Measurements from ENCODE around the gene CCDC116.
"Not testable (repeated sequence)": the region's sequence is repeated elsewhere in the genome, so short reads cannot be mapped to it uniquely, and the experiment has no call there.

The CCDC116 gene

DNA sequence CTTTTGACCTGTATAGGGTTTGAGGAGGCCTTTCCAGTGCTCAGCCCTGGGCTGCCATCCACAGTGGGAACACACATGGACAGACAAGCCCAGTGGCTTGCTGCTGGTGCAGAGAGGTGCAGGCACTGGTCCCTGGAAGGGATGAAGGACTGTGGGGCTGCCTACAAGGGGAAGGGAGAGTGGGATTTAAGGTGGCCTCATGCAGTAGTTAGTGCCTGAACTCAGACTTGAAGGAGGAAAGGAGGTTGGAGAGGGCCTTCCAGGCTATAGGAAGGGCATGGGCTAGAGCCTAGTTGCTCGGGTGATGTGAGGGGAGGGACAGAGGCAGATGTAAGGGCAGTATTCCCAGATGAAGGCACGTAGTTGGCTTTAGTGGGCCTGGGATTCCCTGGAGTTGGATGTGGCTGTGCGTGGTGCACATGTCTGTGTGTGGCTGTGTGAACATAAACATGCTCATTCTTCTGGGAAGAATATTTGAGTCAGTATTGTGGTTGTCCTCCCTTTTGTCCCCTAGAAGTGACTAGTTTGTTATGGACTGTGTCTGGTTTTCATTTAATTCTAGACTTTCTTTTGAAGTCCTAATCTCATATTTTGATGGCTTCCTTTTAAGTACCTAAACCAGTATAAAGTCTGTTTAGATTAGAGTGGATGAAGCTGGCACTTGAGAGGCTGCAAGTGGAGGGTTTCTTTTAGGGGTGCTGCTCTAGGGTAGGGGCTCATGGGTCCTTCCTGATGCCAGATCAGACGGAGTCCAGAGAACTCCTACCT lies 21.2 kb upstream of the CCDC116 start:
- DNase-seq, result no peak

DNA sequence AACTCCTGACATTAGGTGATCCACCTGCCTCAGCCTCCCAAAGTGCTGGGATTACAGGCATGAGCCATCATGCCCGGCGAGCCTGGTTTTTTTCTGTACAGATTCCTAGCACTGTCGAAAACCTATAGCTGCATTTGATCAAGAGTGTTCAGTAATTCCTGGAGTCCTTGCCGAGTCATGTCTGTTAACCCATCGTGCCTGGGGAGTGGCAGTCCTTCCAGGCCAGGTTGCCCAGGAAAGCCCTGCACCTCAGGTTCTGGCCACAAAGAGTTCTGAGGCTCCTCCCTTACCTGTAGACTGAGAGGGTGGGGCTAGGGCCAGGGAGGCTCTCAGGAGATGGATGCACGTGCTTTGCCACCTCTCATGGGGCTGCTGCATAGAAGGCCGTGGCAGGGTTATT lies 19.7 kb upstream of the CCDC116 start:
- DNase-seq, result no peak

DNA sequence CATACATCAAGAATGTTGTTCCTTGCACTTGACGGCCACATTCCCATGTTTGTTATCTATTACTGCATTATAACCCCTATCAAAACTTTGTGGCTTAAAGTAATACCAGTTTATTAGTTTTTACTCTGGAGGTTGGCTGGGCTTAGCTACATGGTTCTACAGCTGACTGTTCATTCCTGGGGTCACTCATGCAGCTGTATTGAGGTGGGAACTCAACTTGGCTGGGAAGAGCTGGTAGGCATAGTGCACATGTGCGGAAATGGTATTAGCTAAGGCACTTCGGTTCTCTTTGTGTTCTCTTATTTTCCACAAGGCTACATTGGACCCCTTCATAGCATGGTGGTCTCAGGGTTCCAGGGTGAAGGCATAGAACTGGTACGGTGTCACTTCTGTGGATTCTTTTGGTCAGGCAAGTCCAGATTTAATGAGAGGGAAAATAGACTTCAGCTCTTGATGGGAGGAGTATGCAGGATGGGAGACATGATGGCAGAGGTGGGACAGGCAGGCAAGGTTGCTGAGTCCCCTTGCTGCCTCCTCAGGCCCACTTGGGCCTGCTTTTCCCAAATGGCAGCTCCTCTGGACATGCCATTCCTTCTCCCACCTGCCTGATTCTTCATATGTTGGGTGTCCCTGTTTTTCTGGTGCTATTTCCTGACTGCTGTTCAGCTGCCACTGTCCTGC lies 18.9 kb upstream of the CCDC116 start:
- no peak for DNase-seq

DNA sequence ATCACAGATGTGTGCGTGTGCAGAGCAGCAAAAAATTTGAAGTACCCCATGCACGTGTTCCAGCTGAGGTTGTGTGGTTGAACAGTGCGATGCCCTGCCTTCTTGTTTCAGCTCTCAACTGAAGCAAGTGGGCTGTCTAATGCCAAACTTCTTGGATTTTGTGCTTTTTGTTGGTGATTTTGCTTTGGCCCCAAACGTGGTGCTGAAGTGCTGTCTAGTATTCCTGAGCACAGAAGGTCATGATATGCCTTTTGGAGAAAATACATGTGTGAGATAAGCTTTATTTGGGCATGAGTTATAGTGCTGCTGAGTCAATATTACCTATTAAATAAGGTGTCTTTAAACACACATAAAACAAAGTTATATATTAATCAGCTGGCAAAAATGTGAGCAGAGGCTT lies 16.8 kb upstream of the CCDC116 start:
- no peak for DNase-seq

DNA sequence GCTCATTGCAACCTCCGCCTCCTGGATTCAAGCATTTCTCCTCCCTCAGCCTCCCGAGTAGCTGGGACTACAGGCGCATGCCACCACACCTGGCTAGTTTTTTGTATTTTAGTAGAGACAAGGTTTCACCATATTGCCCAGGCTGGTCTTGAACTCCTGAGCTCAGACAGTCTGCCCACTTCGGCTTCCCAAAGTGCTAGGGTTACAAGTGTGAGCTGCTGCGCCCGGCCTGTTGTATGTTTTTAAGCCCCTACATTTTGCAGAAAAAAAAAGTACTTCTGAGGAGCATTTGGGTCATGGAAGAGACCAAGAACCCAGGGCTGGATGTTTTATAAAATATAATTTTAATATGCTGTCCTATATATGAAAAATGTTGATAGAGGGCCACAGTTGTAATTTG lies 15.2 kb upstream of the CCDC116 start:
- not testable (repeated sequence) for DNase-seq

DNA sequence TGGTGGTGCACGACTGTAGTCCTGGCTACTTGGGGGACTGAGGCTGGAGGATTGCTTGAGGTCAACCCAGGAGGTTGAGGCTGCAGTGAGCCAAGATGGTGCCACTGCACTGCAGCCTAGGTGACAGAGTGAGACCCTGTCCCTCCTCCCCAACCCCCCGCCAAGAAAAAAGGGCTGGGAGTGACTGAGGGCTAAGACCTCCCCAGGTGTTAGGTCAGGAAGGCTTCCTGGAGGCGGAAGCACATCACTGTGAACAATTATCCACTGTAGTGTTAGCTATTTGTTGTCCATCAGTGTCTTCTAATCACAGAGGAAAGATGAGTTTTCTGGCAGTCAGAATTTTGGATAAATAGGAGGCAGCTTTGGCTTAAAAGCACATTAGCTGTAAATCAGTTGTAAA lies 11.5 kb upstream of the CCDC116 start:
- no peak for DNase-seq

DNA sequence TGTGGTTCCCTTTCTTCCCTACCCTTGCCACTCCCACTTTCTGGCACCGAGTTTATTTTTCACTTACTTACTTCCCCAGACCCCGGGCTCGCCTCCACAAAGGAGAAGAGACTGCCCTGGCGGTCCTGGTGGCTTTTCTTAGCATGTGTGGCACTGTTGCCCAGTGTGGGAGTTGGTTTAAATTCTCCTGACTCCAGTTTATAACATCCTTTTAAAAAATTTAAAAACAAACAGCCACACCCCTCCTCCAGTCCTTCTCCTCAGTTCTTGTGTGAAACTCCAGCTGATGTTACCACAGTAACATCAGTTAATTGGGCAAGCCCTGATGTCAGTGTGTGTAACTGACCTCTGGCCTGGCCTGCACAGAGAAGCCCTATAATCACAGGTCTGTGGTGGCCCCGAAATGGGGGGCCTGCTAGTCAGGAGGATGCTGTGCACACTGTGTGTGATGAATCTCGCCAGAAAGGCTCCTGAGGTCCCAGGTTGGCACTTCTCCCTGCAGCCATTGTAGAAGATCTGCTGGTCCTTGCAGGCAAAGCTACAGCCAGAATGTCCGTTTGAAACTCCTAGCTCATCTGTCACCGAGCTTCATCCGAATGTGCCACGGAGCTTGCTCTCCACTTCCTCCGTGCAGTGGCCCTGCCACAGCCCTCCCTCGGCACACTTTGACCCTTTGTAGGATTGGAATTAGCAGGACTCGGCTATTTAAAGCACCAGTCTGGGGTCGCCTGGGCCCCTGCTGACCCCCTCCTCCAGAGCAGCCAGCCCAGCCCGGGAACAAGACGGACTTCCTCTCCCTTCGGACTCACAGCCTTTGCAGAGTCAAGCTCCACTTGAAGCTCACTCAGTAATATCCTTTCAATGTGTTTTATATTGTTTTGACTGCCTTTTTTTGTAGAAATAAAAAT lies 10.3 kb upstream of the CCDC116 start:
- DNase-seq, result no peak

DNA sequence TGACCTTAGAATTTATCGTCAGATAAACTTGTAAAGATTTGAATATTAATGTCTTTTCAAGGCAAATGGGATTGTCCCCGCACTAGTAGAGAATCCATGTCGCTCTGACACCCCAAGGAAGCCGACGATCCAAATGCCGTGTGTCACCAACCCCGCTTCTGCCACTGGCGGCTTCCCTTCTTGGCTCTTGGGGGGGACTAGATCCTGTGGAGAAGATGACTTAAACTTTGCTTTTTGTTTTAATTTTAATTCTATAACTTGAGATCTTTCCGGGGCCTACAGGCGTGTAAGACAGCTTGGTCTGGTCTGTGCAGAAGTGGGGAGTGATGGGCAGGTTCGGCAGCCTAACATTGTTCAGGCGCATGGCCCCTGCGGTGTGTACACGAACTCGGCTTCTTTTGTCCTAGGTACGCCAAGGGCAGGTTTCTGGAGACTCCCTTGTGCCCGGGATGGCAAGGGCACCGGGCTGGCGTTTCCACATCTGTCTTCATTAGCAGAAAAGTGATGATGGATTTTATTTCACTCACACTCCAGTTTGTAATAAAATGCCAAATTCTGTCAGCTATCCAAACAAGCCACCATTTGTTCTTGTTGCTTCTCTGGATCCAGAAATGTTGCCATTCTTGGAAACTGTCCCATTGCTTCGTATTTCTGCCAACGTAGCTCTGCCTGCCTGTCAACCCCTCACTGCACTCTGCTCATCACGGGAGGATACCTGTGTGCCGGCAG lies 9.5 kb upstream of the CCDC116 start:
- no peak for DNase-seq

DNA sequence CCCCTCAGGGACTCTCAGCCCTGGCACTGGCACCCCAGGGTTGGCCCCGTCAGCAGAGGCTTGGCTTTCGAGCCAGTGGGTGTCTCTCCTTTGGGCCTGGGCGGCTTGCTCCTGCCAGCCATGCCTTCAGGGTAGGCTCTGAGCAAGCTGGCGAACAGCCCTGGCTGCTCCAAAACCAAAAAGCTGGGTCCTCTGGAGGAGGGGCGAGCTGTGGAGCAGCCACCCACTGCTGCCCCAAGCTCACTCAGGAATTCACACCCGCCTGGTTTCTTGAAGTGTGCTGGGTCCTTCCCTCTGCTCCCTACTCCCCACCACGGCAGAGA lies 9.0 kb upstream of the CCDC116 start:
- no peak for DNase-seq

DNA sequence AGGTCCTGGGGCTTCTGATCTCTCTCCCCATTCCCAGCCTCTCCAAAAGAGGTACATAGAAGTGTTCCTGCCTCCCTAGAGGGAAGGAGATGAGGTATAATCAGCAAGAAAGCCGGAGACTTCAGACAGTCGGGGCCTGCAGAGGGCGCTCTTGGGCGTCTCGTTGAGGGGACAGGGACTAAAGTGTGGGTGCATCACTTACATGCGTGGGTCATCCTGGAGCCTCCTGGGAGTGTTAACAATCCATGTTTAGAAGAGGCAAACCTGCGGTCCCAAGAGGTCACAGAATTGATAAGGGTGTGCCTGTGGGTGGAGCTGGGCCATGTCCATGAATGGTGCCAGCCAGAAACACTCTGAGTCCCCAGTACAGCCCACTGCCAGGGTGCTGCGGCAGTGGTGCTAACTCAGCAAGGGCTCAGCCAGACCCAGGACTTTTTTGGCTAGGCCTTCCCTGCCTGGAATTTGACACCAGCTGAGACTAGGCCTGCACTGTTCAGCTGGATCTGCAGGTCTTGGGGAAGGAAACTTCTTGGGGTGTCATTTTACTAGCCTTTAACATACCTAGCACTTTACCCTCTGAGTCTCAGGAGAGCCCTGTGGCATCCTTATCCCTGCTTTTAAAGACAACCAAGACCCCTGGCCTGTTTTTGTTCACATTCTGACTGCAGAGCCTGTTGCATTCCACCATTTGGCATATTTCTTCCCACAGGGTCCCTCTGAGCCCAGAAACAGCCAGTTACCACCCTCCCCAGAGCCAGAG lies 8.3 kb upstream of the CCDC116 start:
- DNase-seq, result no peak

DNA sequence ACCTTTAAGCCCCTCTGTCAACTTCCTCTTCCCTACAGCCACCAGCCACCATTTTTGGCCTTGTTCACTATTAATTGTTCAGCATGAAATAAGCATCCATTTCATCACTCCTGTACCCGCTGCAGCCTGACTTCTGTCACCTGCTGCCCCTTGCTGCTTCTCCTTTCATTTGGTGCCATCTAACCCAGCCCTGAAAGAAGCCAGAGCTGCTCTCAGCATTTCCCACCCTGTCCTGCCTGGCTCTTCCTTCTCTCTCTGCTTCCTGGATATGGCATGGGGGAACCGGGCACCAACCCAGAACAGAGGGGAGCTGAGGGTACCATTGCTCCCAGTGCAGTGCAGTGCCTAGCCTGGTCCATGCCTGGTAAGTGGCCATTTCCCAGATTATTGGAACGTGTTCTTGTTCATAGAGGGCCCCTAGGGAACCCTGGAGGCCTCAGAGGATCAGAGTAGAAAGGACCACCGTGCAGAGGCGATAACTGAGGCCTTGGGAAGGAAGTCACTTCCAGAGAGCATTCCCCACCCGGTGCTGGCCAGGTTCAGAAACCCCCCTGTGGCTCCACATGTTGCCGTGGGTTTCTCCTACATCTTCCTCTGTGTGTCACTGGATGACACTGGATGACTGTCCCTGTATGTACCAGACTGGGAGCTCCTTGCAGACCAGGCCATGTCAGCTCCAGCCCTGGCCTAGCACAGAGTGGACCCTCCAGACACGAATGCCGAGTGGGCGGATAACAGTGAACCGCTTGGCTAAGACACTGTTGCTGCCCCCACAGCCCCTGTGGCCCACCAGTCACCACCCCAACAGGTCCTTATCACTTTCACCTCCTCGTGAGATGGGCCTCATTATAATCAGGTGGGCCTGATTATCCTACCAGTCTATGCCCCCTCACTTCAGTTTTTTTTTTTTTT lies 7.4 kb upstream of the CCDC116 start:
- DNase-seq, result no peak

DNA sequence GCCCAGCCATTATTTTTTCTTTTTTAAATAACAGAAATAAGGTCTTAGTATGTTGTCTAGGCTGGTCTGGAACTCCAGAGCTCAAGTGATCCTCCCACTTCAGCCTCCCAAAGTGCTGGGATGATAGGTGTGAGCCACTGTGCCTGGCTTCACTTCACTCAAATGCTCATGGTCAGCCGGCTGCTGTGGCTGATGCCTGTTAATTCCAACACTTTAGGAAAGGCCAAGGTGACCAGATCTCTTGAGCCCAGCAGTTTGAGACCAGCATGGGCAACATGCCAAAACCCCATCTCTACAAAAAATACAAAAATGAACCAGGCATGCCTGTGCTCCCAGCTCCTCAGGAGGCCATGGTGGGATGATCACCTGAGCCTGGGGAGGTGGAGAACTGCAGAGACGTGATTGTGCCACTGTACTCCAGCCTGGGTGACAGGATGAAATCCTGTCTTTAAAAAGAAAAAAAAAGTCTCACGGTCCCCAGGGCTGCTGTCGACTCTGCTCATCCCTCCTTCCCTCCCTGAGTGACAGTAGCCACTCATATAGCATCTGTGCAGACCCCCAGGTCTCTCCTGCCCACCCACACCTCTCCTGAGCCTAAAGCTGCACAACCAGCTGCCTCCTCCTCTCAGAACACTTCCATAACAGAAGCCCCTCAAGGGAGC lies 6.4 kb upstream of the CCDC116 start:
- DNase-seq, result no peak

DNA sequence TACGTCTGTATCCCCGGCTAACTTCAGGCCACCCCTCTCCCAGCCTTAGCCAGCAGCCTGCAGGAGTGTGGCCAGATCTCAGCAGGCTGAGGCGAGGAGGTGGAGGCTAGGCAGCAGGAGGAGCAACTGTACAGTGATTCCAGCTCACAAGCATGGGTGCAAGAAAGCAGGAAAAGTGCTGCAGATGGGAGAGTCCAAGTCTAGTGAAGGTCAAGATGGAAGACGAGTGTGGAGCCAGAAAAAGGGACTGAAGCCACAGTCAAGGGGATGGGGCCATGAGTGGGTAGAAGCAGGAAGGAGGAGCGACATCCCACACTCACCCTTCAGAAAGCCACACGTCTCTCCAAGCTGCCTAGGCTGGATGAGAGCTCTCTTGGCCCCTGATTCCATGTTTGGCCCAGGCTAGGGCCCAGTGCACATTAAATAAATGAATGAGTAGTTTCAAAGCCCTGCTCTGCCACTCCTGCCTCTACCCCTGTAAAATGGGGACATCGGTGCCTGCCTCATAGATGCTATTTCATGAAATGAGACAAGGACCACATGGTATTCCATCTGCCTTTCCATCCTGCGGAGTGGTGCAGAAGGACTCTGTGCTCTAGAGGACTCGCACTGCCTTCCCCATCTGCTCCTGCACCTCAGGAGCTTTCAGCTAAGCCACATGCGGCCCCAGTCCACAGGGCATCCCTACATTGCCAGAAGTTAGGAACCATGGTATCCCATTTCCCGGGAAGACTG lies 5.7 kb upstream of the CCDC116 start:
- DNase-seq, result no peak

DNA sequence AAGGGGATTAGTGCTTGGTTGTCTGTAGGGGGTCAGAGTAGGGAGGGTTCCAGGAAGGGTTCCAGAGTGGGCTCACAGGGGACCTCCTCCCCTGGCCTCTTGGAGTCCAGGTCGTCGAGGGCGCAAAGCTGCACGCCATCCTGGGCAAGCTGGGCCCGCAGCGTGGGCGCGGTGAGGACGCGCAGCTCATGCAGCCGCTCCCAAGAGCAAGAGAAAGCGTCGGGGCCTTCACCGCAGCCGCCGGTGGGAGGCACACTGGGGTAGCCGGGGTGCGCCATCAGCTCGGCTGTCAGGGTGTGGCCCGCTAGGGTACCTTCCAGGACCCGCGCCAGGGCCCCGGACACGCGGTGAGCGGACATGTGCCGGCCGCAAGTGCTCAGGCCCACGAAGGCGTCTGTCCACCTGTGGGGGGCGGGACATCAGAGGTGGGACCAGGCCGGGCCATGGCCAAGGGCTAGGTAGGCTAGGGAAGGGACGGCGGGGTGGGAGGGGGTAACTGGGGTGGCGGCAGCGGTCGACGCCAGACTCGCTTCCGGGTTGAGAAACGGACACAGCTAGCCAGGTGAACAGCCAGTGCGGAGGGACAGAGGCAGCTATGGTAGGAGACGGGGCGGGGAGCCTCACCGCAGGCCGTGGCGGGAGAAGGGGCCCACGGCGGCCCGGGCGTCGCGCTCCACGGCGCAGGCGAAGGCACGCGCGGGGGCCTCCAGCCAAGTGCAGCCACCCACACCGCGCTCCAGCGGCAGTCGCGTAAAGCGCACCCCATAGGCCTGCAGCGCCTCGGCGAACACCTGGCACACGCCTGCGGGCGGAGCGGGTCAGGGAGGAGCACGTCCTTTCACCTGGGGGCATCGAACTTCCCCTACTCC lies 3.9 kb upstream of the CCDC116 start:
- no peak for DNase-seq

DNA sequence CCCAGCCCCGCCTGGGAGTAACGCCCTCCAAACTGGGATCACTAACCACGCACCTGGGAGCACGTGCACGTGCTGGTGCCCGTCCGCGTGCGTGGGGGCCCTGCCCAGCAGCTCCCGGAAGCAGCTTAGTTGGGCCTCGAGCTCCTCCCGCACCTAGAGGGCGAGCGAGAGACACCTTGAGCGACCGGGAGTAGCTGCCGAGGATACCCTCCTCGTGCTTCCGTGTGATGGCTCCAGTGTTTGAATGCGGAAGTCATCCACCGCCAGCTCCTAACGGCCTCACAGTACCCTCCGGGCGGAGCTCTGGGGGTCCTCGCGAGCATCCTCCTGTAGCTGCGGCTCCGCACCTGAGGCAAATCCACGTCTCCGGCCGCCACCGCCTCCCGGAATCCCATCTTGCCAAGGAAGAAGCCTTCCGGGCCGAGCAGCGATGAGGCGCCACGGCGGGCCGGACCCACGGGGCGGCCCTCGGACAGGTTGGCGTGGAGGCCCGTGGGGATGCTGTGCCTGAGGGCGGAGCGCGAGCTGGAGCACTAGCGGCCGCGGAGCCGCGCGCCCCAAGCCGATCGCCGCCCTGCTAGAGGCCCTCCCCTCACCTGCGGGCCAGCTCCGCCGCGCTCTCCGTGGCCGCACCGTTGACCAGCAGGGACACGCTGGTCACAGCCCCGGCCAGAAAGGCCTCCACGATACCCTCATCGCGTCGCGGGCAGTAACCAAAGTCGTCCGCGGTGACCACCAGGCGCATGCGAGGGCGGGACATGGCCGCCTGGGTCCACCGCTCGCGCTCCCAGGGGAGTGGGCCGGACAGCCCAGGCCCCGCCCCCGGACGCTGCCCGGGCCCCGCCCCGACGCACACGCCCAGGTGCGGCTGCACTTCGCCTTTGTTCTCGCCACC lies 3.1 kb upstream of the CCDC116 start, which contains the start of gene YDJC:
TSS of gene YDJC (minus strand) at position 768 of the 895 bp plus-strand sequence. CDS start at position 760, 8 bp downstream.
- peak; percentile 88 for DNase-seq

DNA sequence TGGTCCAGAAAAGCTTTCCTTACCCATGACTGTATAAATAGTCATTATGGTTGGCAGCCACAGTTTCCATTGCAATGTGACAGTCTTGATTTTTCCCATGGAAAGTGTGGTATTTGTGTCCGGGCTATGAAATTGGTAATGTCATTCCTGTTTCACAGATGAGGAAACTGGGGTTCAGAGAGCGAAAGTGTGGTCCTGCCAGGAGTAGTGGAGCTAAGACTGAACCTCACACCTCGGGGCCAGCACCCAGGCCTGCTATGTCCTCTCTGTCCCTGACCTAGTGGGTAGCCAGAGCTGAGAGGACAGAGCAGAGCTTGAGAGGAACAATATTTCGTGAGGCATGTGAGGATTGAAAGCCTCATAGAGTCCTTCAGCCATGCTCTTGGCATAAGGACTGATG lies 1.5 kb upstream of the CCDC116 start:
- DNase-seq, result no peak

DNA sequence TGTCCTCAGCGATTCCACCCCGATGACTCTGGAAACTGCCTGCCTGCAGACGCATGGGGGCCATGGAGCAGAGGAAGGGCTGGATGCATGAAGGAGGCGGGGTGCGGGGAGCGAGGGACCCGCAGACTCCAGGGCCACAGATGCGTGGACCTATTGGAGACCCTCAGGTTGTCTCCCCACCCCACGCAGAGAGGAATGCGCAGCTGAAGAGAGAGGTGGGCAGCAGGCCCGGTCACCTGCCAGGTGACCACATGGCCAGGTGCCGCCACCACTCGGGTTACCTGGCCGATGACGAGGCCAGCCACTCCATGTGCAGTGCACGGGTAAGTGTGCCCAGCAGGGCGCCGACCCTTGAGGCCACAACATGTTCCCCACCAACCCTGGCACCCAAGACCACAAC lies 371 bp downstream of the CCDC116 start:
- DNase-seq, result no peak

DNA sequence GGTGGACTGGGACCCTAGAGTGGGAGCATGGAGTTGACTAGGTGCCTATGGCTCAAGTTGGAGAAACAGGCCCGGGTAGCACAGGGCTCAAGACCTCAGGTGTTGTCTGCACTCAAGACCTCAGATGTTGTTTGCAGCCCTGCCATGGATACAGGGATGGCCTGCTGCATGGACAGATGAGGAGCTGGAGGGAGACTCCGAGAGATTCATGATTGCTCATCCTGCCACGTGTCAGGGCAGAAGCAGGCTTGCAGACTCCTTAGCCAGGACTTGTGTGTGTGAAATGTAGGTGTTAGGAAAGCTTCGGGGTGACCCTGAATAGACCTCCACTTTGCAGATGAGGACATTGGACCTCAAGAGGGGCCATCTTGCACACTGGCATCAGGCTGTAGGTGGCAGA lies 921 bp downstream of the CCDC116 start:
- DNase-seq, result no peak
